GM21529 (cell line): ENCODE results near the gene SRCAP.

ENCODE experiments used
- ATAC-seq: cut with Tn5 transposase; IDR thresholded peaks from one replicate; pipeline ENCODE4 v1.9.1; 2021; ENCODE audit not compliant: unreplicated experiment

The SRCAP gene

GRCh38 chr16:30698816-30699614 is at the start of gene SRCAP:
Gene SRCAP, plus strand, starts transcription at chr16:30699171. Its CDS starts 1,654 bp downstream, at chr16:30700825.
- peak; percentile 30 for ATAC-seq

GRCh38 chr16:30649725-30650368 is 49.1 kb upstream of the SRCAP start:
- ATAC-seq, result no peak

- ATAC-seq, result peak; percentile 76
Measured at GRCh38 chr16:30650369-30651123, 48.4 kb upstream of the SRCAP start, which contains the start of gene PRR14. Gene PRR14, plus strand, starts transcription at chr16:30650960. Its CDS starts 686 bp downstream, at chr16:30651646.

- peak; percentile 54 for ATAC-seq
Measured at GRCh38 chr16:30651124-30652004, 47.6 kb upstream of the SRCAP start.

- no peak for ATAC-seq
Measured at GRCh38 chr16:30652005-30652296, 47.0 kb upstream of the SRCAP start.

- ATAC-seq, result no peak
Measured at GRCh38 chr16:30652718-30653117, 46.3 kb upstream of the SRCAP start.

- no peak for ATAC-seq
Measured at GRCh38 chr16:30654856-30655255, 44.1 kb upstream of the SRCAP start.

- ATAC-seq, result no peak
Measured at GRCh38 chr16:30655815-30656347, 43.1 kb upstream of the SRCAP start.

- no peak for ATAC-seq
Measured at GRCh38 chr16:30656388-30656787, 42.6 kb upstream of the SRCAP start.

- ATAC-seq, result no peak
Measured at GRCh38 chr16:30656974-30657865, 41.8 kb upstream of the SRCAP start.

- peak; percentile 62 for ATAC-seq
Measured at GRCh38 chr16:30657866-30658730, 40.9 kb upstream of the SRCAP start, which contains the start of gene FBRS. Gene FBRS, plus strand, starts transcription at chr16:30658431. Its CDS starts 1,088 bp downstream, at chr16:30659519.

- peak; percentile 32 for ATAC-seq
Measured at GRCh38 chr16:30658731-30659506, 40.1 kb upstream of the SRCAP start.

- ATAC-seq, result no peak
Measured at GRCh38 chr16:30659507-30660423, 39.2 kb upstream of the SRCAP start.

- ATAC-seq, result no peak
Measured at GRCh38 chr16:30660424-30661261, 38.3 kb upstream of the SRCAP start.

GRCh38 chr16:30662449-30662848 is 36.5 kb upstream of the SRCAP start:
- ATAC-seq, result no peak

GRCh38 chr16:30663038-30663437 is 35.9 kb upstream of the SRCAP start:
- no peak for ATAC-seq
